GM23248 (cell line): ENCODE measurements around the gene ORM2.

Experiments used
- EZH2 ChIP-seq: fragments of 200-600 bp; sonication (generic); IDR thresholded peaks from 2 replicates; pipeline ENCODE4 v1.6.1; 2018; ENCODE audit warnings: antibody characterized with exemption, mild to moderate bottlenecking; ENCODE audit not compliant: insufficient read depth, poor library complexity, severe bottlenecking
- EZH2phosphoT487 ChIP-seq: fragments of 200-600 bp; sonication (generic); IDR thresholded peaks from 2 replicates; pipeline ENCODE4 v1.6.1; 2018; ENCODE audit warnings: antibody characterized with exemption, moderate library complexity, mild to moderate bottlenecking, low read depth; ENCODE audit not compliant: insufficient read depth

- TF ChIP-seq EZH2 (no peak), EZH2phosphoT487 (no peak)
These were observed 33.3 kb upstream of the ORM2 start for GRCh38 chr9:114296338-114296737.
